ENCODE results near the gene BRMS1. TPM values are rescaled to one million over a fixed set of nuclear protein-coding genes. Genes with fewer than 3 reads are reported as not detected.

Gene BRMS1, protein sequence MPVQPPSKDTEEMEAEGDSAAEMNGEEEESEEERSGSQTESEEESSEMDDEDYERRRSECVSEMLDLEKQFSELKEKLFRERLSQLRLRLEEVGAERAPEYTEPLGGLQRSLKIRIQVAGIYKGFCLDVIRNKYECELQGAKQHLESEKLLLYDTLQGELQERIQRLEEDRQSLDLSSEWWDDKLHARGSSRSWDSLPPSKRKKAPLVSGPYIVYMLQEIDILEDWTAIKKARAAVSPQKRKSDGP
- total RNA-seq: 35.4 and 40.2 TPM in 2 replicates

DNA sequence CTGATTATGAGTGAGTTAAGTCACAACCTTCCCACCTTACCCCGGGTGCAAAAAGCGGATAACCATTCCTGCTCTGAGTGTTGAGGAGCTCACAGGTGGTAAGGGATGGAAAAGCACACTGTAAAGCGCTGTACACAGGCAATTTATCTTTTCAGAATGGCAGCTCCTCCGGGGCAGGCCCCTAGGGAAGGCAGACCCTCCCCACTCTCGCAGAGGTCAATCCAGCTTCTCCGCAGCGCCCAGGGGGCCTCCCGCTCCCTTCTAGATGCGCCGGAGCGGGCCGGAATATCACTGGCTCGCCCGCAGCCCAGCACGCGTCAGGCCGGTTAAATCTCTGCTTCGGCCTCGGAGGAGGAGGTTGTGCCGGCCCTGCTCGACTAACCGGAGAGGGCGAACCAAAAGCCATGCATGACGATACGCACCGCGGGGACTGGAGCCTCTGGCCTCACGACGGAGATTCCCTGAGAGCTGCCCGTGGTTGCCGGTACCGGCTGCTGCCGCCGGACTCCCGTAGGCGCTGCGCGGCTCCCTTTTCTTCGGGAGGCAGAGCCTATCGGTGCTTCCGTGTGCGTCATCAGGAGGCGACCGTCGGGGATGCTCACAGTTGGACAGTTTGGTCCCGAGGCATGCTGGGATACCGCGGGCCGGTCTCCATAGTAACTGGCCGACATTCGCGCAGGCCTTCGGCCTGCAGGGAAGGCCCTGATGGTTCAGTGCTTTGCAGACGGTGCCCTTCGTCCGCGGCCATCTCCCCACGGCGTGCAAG, at the start of gene BRMS1:
Gene BRMS1, minus strand, starts transcription at position 555 of the 766 bp plus-strand sequence. CDS start 2,870 bp downstream, outside the sequence.

DNA sequence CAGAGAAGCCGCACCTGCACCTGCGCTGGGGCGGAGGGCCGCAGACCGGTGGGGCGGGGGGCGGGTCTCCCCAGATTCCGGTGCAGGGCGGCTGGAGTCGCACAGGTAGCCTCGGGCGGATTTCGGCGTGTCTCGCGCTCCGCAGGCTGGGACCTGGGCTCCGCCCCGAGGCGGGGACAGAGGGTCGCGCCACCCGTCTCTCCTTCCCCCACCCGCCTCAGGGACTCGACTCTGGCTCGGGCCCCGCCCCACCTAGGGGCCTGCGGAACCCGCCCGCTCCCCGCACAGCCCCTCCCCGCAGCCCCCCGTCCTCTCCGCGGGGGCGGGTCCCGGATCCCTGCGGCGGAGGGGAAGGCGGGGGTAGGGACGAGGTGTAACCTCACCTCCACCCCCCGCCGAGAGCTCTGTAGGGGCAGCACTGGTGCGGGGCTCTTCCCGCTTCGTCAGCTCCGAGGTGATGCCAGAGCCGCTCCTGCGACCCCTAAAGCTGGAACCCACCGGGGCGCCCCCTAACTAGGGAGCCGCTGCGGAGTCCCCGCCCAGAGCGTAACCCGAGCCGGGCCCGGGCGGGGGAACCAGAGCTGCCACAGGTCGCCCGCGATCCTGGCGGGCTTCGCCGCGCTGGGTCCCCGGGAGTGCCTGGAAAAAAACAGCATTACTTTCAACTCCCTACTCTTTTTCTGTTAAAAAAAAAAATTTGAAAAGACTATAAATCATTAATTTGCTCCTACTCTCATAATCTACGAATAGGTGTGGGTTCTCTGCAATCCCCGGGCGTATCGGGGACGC, 26.9 kb upstream of the BRMS1 start, which contains the start of gene SLC29A2:
Gene SLC29A2, minus strand, starts transcription at position 134 of the 789 bp plus-strand sequence. CDS start 169 bp downstream, outside the sequence.

DNA sequence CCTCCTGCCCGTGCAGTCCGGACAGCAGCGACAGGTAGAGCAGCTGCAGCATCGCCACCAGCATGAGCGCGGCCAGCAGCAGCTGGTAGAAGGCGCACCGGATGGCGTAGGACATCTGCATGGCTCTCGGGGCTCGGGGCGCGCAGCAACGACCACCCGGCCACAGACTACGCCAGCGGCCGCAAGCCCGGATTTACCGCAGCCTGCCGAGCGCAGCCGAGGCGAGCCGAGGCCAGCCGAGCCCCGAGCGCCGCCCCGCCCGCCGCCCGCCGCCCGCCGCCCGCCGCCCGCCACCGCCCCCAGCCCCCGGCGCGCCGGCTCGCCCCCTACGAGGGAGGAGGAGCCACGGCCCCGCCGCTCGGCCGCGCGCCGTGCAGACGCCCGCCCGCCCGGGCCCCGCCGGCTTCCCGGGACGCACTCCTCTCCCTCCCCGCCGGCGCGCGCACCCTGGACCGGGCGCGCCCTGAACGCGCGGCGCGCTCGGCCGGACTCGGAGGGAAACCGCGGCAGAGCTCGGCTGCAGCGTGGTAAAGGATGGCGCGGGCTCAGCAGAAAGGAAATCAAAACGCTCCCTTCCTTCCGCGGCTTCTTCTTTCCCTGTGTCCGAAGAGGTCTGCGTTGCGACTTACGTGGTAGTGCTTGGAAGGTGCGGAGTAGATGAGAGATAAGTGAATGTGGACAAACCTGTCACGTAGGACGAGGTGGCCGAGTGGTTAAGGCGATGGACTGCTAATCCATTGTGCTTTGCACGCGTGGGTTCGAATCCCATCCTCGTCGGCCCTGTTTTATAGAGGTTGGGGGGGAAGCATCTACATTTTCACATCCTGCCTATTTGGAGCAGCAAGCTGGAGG, 2.7 kb upstream of the BRMS1 start, which contains the start of gene B4GAT1:
Gene B4GAT1, minus strand, starts transcription at position 205 of the 852 bp plus-strand sequence. Its CDS starts 84 bp downstream, at position 121.

DNA sequence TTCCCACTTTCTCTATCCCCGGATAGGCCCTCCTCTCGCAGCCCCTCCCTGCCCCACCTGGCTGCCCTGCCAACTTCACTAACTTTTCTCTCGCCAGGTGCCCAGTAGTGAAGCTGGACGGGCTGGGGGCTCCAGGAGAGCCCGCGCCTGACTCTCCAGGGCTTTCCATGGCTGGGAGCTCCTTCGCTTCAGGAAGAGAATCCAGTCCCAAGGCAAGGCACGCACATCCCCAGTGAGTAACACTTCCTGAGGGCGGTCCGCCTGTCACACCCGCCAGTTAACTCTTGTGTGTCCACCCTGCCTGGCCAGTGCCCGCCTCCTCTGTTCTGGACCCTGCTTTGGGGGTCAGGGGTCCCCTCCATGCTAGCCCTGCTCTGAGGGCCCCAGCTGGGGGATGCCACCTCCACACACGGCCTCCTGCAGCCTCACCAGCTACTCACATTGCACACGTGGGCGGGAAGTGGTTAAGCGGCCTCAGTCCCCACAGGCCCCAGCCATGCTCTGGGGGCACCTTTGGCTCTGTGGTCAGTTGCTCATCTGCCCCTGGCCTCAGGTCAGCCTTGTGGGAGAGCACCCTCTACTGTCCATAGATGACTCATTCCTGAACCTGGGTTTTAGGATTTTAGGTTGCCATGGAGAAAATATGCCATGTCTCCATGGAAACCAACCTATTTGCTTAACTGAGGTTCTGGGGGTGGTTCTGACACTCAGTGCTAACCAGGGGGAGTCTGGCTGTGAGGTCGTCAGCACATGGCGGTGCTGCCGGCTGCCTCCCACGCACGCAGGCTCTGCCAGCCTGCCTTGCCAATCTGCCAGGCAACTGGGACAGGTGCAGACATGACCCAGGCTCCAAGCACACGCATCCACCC, 8.4 kb downstream of the BRMS1 start, which contains the start of gene RIN1:
Gene RIN1, minus strand, starts transcription at position 201 of the 869 bp plus-strand sequence. Its CDS starts 32 bp downstream, at position 169.

DNA sequence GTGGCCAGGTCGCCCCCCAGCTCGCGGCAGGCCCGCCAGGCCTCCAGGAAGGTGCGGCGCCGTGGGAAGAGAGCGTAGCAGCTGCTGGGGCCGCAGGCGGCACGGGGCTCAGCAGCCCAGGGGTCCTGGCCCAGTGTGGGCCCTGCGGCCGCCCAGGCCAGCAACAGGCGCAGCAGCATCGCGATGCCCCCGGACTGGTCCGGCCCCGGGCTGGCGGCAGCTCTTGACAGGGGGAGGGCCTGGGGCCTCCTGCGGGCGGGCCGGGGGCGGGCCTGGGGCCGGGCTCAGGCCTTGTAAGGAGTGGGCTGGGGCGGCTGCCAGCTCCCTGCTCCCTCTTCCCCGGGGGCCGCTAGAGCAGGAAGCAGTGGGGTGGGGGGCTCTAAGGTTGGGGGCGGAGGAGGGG, 28.1 kb downstream of the BRMS1 start, which contains the start of gene CD248:
Gene CD248, minus strand, starts transcription at position 196 of the 403 bp plus-strand sequence. Its CDS starts 17 bp downstream, at position 179.

DNA sequence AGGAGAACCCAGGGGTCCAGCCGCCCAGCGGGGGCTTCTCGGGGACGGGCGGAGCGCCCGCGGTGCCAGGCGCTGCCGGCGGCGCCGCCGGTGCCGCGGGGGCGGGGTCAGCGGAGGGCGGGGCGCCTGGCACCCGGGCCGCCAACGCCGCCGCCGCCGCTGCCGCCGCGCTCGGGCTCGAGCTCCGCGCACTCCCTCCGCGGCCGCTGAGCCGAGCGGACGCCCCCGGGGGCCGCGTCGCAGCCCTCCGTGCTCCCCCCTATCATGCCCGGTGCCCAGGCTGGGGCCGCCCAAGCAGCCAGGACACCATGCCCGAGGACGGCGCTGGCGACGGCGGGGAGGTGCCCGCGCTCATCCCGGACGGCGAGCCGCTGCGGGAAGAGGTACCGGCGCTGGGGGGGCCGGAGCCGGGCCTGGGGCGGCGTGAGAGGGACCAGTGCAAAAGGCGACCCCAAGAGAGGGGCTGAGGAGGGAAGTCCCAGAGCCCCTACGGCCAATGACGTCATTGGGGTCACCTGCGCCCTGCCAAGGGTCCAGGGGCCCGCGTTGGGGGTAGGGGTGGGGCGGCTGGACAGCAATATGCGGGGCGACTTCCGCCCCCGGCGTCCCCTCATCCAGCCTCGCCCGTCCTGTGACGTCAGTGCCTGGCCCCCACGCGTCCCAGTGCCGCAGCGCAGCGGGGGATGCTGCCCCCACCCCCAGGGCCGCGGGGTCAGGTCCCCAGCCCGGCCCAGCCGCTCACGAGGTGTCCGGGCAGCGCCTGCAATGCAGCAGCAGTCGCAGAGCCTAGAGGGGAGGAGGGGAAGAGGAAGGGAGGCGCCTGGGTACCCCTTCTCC, 53.0 kb downstream of the BRMS1 start, which contains the start of gene TMEM151A:
Gene TMEM151A, plus strand, starts transcription at position 189 of the 837 bp plus-strand sequence. Its CDS starts 120 bp downstream, at position 309.

DNA sequence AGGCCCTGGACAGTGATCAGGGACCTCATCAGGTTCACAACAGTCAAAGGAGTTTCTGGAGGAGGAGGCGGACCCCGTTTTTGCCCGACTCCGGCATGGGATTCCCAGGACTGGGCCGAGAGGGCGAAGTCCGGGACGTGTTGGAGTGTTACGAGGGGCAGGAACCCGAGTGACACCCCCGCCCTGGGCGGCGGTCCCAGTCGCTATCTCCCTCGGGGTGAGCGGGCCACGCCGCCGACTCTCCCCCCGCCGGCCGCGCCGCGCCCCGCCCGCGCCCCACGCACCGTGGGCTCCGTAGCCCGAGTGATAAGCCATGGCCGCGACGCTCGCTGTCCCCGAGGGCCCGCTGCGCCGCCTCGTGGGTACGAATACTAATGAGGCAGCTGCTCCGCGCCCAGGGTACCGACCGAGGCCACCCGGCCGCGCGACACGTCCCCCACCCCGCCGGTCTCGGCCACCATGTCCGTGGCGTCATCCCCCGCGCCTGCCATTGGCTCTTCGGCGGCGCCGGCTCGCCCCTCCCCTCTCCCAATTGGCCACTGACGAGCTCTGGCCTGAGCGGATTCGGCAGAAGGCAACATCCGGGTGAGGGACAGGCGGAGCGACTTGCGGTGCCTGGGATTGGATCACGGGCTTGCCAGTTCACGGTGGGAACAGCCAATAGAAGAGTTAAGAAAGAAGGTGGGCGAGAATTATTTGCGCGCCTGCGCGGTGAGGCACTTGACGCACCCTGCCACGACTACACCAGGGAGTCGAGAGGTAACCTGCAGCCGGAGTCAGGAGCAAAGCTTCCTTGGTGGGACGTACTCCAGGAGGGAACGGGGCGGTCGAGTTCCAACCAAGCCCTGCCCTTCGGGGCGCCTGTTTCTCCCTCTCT, 56.0 kb downstream of the BRMS1 start, which contains the start of gene YIF1A:
Gene YIF1A, minus strand, starts transcription at position 473 of the 877 bp plus-strand sequence. Its CDS starts 158 bp downstream, at position 315.

Small RNA genes within 50 kb of the gene (small RNA-seq; reads per million reads assigned to genes)
- not detected for gene RF00017
- 2.1 reads per million, percentile 49 among the genes with 10 or more reads in this experiment for gene RNU1-84P

Other genes with a start within 250 kb of the BRMS1 start
- 19.9 and 22.6 TPM in 2 replicates for gene KLC2, start 87.4 kb downstream of the BRMS1 start, total RNA-seq
- gene RAB1B, start 76.5 kb downstream of the BRMS1 start, total RNA-seq: 98.2 and 118 TPM in 2 replicates
- 0.16 TPM in 1 of 2 replicates, not detected in the other for gene CNIH2, start 66.9 kb downstream of the BRMS1 start, total RNA-seq
- 148 and 155 TPM in 2 replicates for gene YIF1A, start 56.0 kb downstream of the BRMS1 start, total RNA-seq
- 0.16 and 0.24 TPM in 2 replicates for gene TMEM151A, start 53.2 kb downstream of the BRMS1 start, total RNA-seq
- gene CD248, start 28.1 kb downstream of the BRMS1 start, total RNA-seq: 172 and 174 TPM in 2 replicates
- 32.3 and 32.9 TPM in 2 replicates for gene RIN1, start 8.7 kb downstream of the BRMS1 start, total RNA-seq
- 28.3 and 29.0 TPM in 2 replicates for gene B4GAT1, start 2.5 kb upstream of the BRMS1 start, total RNA-seq
- 0.24 and 0.81 TPM in 2 replicates for gene SLC29A2, start 26.7 kb upstream of the BRMS1 start, total RNA-seq
- gene NPAS4, start 75.9 kb upstream of the BRMS1 start, total RNA-seq: under 0.01 TPM in 1 of 2 replicates, not detected in the other
- gene MRPL11, start 93.7 kb upstream of the BRMS1 start, total RNA-seq: 19.0 and 24.8 TPM in 2 replicates
- 21.5 and 23.9 TPM in 2 replicates for gene PELI3, start 121.8 kb upstream of the BRMS1 start, total RNA-seq
- gene DPP3, start 135.3 kb upstream of the BRMS1 start, total RNA-seq: 38.9 and 43.0 TPM in 2 replicates
- 30.4 and 43.0 TPM in 2 replicates for gene BBS1, start 165.5 kb upstream of the BRMS1 start, total RNA-seq
- gene ZDHHC24, start 200.9 kb upstream of the BRMS1 start, total RNA-seq: 8.8 and 10.9 TPM in 2 replicates
- gene ACTN3, start 201.8 kb upstream of the BRMS1 start, total RNA-seq: 0.16 TPM in 1 of 2 replicates, not detected in the other
- 37.2 and 39.9 TPM in 2 replicates for gene CTSF, start 223.5 kb upstream of the BRMS1 start, total RNA-seq
- gene CCDC87, start 248.0 kb upstream of the BRMS1 start, total RNA-seq: 0.49 and 0.85 TPM in 2 replicates
- 25.7 and 31.0 TPM in 2 replicates for gene CCS, start 248.1 kb upstream of the BRMS1 start, total RNA-seq